ENCODE results near the gene TSPY4.
"Not testable (repeated sequence)": the region's sequence is repeated elsewhere in the genome, so short reads cannot be mapped to it uniquely, and the experiment has no call there.

The TSPY4 gene, protein sequence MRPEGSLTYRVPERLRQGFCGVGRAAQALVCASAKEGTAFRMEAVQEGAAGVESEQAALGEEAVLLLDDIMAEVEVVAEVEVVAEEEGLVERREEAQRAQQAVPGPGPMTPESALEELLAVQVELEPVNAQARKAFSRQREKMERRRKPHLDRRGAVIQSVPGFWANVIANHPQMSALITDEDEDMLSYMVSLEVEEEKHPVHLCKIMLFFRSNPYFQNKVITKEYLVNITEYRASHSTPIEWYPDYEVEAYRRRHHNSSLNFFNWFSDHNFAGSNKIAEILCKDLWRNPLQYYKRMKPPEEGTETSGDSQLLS

GRCh38 chrY:9337164-9337563 is at the start of gene TSPY4:
Gene TSPY4 (plus strand): TSS chrY:9337464. CDS start chrY:9337510, 46 bp downstream.
- H3K4me3 ChIP-seq (ENCODE audit: low read depth, low read length), result not testable (repeated sequence)

DNA sequence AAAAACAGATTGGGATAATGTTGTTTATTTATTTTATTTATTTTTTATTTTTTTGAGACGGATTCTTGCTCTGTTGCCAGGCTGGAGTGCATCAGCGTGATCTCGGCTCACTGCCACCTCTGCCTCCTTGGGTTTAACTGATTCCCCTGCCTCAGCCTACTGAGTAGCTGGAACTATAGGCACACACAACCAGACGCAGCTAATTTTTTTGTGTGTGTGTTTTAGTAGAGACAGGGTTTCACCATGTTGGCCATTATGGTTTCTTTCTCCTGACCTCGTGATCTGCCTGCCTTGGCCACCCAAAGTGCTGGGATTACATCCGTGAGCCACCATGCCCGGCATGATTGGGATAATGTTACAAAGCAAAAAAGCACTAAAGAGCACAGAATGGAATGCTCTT is 16.3 kb upstream of the TSPY4 start:
- DNase-seq (ENCODE audit: low read depth), result no peak
- H3K4me3 ChIP-seq (ENCODE audit: low read depth, low read length), result no peak overlapping the region
- TF ChIP-seq CTCF (IDR thresholded peaks at IDR 0.05; ENCODE audit: insufficient read depth, low read depth, low read length, missing control alignments), result no peak

More at GRCh38 chrY:9337164-9337563, at the start of gene TSPY4:
- not testable (repeated sequence) for DNase-seq (ENCODE audit: low read depth)

- not testable (repeated sequence) for H3K4me3 ChIP-seq (ENCODE audit: low read depth, low read length); DNase-seq (ENCODE audit: low read depth)
Measured at GRCh38 chrY:9357497-9357896, 20.2 kb downstream of the TSPY4 start, which contains the start of gene TSPY8. Gene TSPY8 (plus strand): TSS chrY:9357797. CDS start chrY:9357843, 46 bp downstream.
